Measurements from ENCODE around the gene BAHCC1.

Gene BAHCC1

DNA sequence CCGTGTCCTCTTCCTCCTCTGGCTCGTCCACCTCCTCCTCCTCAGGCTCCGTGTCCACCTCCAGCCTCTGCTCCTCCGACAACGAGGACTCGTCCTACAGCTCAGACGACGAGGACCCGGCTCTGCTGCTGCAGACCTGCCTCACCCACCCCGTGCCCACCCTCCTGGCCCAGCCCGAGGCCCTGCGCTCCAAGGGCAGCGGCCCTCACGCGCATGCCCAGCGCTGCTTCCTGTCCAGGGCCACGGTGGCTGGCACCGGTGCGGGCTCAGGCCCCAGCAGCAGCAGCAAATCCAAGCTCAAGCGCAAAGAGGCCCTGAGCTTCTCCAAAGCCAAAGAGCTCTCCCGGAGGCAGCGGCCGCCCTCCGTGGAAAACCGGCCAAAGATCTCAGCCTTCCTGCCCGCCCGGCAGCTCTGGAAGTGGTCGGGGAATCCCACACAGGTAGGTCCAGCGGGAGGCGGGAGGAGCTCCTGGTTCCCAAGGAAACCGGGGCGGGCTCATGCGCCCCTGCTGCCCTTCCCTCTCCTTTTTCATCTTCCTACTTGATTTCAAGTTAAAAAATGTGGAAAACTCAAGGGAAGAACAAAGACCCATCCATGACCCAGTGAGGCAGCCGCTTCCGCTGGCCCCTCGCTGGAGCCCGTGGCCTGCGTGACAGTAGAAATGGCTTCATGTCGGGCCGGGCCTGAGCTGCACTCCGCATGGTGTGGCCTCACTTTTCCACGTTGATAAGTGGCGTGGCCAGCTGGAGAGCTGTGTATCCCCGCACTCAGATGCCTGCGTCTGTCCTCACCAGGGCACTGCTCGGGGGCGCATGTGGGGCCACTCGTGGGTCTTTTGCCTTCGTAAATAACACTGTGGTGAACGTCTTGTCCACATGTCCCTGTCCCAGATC, 66.6 kb downstream of the BAHCC1 start:
- DNase-seq (ENCODE audit: low spot score): no peak

DNA sequence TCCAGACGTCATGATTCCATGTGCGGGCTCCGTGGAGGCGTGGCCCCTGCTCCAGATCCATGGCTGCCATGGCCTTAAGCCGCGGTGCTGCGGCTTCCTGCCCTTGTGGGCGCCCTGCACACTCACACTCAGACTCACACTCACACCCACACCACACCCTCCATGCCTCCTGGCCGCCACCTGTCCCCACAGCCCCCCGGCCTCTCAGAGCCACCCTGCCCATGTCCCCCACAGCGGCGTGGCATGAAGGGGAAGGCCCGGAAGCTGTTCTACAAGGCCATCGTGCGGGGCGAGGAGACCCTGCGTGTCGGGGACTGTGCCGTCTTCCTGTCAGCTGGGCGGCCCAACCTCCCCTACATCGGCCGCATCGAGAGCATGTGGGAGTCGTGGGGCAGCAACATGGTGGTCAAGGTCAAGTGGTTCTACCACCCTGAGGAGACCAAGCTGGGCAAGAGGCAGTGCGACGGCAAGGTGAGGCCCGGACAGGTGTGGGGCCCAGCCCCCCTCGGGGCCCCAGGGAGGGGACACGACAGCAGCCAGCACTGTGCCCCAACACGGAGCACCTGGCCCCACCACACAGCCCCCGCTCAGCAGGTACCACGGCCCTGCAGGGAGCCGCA, 67.4 kb downstream of the BAHCC1 start:
- DNase-seq (ENCODE audit: low spot score): no peak

DNA sequence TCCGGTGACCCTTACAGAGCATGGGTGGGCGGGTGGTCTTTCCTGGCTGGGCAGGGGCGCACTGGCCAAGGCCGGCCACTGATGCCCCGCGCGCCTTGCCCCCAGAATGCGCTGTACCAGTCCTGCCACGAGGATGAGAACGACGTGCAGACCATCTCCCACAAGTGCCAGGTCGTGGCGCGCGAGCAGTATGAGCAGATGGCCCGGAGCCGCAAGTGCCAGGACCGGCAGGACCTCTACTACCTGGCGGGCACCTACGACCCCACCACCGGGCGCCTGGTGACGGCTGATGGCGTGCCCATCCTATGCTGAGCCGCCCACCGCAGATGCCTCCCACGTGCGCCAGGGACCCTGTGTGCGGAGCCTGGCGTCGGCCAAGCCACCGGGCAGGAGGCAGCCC, 68.2 kb downstream of the BAHCC1 start:
- DNase-seq (ENCODE audit: low spot score): no peak

DNA sequence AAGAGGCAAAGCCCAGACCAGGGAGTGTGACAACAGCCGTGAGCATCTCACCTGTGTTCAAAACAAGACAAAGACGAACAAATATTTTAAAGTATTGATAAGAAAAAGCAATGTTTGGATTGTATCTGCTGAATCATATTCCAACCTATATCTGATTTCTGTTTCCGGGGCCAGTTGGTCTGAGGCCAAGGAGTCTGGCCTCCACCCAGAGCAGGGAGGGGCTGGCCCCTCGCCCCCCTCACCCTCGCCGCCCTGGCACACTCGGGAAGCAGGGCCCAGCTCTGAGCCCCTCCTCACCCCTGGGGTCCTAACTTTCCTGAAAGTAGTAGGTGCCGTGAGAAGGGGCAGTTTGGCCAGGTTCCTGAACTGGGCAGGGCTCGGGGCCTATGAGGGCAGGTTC, 69.3 kb downstream of the BAHCC1 start:
- no peak for DNase-seq (ENCODE audit: low spot score)

DNA sequence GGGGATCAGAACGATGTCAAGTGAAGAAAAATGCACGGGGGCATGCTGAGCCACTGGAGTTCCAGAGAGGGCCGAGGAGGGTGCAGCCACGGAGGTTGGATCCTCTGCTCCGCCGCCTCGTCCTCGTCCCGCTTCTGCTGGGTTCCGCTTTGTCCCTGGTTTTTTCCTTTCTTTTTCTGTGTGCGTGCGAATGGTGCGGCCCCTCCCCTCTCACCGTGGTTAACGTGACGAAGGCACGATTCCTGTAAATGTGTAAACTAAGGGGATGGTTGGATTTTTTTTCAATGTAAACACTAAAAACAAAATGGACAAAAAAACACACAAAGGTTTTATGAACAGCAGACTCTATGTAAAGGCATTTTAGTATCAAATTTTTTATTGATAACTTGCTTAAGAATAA, 70.7 kb downstream of the BAHCC1 start:
- no peak for DNase-seq (ENCODE audit: low spot score)

DNA sequence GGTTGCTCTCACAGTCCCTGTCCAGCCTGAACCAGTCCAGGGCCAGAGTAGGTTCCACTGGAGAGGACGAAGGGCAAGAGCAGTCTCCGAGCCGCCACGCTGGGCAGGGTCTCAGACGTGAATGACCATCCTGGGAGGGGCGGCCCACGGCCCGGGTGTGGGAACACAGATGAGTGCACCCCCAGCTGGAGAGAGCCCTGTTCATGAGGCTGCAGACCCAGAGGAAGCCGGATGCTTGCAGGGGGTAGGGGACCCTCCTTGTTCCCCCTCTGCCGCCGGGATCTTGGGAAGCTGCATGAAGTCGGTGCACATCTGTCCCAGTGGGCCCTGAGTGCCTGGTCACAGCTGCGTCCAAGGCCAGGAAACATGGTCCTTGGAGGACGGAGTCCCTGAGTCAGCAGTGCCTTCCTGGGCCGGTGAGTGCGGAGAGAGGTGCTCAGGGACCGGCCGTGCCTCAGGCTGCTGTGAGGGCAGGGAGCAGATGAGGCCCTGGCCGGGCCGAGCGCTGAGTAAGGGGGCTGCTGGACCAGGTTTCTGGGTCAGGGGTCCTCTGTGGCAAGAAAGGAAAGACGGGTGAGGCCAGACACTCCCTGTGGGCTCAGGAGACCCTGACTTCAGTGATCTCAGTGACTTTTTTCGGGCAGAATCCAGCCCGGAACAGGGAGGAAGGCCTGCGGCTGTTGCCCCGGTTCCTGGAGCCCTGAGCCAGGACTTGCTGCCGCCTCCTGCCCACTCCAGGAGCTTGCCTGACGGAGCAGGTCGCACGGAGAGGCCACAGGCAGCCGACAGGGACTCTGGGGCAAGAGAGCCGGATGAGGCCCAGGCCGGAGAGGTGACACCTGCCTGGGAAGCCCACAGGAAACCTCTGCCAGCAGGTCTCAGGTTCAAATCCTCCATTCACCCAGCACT, 71.6 kb downstream of the BAHCC1 start:
- DNase-seq (ENCODE audit: low spot score): no peak

DNA sequence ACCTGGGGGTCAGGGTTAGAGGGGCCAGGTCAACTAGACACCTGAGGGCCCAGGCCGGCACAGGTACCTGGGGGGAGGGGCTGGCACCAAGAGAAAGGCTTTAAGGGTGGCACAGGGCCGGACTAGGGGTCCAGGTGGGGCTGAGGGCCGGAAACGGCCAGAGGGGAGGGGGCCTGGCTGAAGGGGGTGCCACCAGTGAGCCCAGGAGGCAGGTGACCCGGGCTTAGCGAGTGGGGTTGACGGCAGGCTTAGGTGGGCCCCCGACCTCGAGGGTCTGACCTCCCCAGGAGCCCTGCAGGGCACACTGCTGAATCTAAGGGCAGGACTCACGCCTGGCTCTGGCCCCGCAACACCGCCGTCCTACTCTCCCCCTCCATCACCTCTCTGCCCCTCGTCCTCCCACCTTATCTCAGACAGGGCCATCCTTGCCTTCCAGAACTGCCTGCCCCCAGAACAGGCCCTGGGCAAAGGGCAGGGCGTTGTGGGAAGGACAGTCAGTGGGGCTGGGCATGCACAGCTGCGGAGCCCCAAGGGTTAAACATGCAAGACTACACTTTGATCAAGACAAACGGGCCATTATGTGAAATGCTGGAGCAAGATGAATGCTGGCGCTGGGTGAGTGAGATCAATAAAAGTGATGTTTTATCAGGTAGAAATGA, 73.0 kb downstream of the BAHCC1 start:
- DNase-seq (ENCODE audit: low spot score): no peak

DNA sequence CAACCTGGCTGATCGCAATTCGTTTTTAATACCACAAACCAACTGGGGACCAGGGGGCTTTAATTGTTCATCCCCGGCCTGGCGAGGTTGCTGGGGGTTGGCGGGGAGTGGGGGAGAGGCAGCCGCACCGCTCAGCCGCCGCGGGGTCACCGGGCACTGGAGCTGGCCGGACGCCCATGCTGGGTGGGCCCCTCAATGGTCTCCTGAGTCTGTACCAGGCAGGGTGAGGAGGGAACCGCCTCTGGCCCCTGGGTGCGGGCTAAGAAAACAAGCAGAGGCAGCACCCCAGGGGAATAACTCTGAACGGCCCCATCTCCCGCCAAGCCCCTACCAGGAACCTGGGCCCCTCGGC, 73.5 kb downstream of the BAHCC1 start:
- no peak for DNase-seq (ENCODE audit: low spot score)

DNA sequence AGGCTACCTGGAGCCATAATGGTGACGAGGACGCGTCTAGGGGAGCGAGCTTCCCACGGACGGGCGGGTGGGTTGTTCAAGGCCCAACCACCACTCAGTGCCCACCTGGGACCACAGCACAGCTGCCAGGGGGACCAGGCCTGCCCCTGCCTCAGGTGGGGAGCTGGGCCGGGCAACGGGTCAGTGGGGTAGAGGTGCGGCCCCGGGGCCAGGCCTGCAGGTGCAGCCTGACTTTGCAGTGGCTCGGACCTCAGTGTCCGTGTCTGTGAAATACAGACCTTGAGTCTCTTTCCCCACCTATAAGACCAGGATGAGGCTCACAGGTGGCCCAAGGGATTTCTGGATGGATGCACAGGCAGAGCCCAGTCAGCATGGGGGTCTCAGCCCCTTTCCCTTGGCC, 74.0 kb downstream of the BAHCC1 start:
- no peak for DNase-seq (ENCODE audit: low spot score)

DNA sequence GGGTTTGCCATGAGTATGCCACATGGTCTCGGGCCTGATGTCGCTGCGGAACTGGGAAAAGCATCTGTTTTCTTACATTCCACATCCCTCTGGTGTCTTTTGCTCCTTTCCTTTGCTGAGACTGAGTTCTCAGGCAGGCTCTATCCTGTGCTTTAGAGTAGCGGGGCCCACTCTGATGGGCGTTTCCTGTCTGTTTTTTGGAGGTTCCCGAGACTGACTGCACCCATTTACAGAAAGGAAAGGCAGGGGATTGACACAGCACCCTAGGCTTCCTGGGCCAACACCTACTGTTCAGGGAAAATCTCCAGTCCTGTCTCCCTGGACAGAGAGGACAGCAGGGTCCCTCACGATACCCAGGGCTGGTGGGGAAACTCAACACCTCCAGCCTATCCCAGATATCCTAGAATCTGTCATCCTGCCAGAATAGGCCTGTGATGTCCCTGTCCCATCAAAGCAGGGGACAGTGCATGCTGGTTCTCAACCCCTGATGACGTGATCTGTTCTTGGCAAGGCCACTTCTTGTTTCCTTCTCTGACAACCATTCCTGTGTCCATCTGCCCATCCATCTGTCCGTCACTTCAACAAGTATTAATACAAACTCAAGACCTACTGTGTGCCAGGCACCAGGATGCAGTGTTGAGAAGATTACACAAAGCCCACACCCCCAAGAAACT, 75.2 kb downstream of the BAHCC1 start:
- DNase-seq (ENCODE audit: low spot score): no peak

DNA sequence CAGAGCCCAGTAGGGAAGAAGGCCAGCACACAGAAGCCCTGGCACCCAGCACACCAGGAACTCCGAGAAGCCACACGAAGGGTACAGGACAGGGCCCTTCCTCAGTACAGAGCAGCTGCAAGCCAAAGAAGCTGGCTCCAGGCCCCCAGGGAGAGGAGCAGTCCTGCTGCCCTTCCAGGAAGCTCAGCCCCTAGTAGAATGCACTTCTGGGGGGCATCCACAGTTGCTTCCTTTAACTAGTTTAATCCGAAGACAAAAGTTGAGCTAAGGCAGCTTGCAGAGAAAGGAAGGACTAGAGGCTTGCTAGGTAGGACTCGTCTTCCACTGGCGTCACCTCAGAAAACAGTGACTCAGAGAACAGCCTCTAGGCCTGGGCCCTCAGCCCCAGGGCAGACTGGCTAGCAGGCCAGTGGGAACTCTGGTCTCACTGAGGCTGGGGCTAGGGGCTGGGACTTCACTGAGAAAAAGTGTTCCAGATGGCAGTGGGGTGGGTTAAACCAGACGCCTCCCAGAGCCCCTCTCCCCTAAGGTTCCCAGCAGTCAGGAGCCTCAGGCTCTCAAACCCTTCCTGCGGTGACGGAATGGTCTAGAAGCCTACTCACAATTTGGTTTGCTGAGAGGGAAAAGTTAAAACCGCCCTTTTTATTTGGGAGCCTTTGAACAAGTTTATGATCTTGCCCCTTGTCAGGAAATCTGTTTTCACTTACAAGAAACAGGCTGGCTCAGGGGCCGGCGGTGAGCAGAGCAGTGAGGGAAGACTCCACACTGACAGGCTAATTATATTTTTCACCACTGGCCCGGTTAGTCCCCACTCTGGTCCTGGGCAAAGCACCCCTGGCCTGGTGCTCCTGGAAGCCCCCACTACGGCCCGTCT, 75.9 kb downstream of the BAHCC1 start:
- no peak for DNase-seq (ENCODE audit: low spot score)

DNA sequence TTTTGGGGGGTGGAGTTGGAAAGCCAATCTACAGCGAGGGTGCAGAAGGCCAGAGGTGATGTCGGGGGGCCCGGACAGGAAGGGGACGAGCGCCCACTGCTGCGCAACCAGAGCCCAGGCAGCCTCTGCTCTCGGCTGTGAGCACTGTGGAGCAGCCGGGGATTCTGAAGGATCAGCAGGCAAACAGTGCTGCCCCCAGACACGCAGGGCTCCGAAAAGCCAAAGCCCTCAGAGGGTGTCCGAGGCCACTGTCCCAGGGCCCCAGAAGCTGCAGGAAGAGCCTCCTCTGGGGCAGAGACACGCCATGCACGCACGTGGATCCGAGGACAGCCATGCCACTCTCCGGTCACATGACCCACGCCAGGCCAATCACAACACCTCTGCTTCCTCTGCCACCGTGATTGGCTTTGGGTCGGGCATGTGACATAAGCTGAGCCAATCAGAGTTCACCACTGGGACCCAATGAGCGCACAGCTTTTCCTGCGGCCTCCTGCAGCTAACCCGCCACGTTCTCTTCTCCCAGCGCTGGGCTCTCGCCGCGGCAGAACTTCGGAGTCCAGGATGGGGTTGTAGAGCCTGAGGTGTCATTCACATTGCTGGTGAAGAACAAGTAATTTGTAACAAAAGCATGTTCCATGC, 76.7 kb downstream of the BAHCC1 start:
- DNase-seq (ENCODE audit: low spot score): peak; percentile 15

DNA sequence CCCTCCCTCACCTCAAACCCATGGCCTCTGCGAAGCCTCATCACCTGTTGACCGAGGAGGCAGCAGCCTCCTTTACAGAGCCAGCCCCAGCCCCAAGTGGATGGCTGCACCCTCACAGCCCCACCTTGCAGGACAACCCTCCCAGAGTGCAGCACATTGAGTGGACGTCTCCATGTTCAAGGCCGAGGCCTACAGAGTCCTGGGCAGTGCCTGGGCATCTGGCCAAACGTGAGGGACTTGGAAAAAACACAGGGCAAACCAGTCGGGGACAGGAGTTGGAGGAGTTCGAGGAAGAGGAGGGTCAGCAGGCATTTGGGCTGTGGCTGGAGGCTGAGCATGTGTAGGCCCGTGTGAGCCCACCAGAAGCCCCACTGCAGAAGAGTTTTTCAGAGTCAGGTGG, 77.8 kb downstream of the BAHCC1 start:
- no peak for DNase-seq (ENCODE audit: low spot score)

DNA sequence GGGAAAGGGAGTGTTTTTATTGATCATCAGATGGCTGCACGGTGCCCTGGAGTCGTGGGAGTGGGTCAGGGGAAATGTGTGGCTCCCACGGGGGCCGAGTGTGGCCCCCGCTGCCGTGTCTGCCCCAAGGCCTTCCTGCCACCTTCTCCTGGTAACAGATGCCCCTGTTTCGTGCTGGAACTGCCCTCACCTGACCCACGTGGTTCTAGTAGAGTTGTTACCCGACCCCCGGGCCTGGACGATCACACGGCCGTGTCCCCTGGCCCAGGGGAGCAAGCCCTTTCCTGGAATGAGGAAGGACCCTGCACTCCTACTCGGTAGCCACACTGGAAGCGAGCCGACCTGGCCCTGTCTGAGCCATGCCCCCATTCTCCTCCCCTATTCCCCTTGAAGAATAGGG, 79.7 kb downstream of the BAHCC1 start:
- no peak for DNase-seq (ENCODE audit: low spot score)

DNA sequence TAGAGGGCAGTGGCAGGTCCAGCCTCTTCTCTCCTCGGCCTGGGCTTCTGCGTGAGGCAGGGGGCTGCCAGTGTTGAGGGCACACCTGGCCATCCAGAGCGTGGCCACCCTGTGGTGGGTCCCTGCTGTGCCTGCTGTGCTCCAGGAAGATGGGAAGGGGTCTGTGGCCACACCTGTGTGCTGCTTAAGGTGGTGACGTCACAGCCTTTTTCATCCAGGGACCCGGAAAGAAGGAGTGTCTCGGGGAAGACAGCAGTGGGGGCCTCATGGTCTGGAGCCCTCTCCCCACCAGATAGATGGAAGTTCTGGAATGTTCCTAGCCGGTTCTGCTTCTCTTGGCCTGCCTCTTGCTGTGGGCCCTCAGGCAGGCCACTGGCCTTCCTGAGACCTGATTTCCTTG, 80.8 kb downstream of the BAHCC1 start:
- DNase-seq (ENCODE audit: low spot score): no peak

DNA sequence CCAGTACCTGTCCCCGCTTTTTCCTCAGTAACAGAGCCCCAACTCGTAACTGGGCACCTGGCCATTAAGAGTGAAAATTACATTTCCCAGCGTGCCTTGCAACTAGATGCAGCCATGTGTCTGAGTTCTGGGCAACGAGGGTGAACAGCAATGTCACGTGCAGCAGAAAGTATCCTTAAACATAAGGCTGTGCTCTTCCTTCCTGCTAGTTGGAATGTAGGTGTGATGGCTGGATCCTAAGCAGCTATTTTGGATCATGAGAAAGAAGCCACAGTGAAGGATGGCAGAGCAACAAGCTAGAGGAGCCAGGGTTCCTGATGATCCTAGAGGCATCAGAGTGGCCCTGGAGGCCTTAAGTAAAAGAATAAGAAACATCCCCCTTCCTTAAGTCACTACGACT, 81.4 kb downstream of the BAHCC1 start:
- no peak for DNase-seq (ENCODE audit: low spot score)

DNA sequence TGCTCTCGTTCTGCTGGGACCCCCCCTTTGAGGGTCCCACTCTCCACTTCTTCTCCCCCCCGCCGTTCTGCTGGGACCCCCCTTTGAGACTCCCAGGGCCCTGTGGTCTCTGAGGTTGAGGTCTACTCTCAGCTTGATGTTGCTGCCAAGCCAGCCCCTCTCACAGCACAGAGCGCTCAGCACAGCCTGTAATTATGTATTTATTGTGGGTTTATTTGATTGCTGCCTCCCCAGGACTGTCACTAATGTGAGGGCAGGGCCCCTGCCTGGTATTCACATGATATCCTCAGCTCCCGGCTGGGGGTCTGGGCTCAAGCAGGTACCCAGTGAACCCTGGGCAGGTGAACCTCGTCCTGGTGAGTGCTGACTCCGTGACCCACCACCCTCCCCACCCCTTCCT, 81.9 kb downstream of the BAHCC1 start:
- no peak for DNase-seq (ENCODE audit: low spot score)

DNA sequence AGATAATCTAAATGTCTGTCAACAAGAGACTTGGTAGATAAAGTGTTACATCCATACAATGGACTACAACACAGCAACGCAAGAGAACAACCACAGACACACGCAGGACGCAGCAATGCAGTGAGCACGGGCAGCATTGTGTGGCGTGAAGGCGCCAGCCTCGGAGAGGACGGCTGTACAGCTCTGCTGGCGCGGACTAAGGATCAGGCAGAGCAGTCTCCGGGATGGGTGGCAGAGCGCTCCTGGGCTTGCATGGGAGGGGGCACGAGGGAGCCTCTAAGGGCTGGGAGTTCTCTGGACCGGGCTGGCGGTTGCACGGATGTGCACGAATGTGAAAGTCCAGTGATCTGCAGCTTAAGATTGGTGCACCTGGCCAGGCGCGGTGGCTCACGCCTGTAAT, 82.9 kb downstream of the BAHCC1 start:
- no peak for DNase-seq (ENCODE audit: low spot score)

DNA sequence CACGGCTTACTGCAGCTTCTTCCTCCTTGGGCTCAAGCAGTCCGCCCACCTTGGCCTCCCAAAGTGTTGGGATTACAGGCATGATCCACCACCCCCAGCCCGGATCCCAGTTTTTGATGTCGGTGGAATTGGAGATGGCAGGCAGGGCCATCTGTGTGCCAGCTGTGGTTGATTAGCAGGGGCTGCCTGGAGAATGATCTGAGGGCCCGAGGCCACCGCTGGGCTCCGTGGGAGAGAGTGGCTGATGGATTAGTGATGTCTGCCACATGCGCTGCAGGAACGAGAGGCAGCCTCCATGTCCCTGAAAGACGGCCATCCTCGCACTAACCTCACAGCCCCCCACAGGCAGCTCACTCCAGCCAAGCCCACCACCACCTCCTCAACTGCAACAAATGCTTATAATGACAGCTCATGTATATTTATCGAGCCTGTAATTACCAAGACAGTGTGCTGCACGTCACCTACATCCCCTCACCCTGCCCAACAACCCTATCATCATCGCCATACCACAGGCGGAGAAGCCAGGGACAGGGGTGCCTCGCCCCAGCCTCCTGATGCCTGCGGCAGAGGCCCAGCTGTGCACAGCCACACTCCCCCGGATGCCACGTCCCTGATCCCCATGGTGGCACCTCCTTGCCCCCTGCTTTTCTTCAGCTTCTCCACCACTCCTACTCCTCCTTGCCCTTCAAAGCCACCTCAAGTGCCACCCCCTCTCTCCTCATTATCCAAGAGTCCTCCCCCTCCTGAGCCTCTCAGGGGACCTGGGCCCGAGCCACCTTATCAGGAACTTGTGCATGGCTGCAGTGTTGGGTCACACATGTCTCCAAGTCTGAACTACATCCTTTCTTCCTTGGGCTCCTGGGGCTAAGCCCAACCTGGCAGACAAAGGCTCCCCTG, 84.2 kb downstream of the BAHCC1 start:
- no peak for DNase-seq (ENCODE audit: low spot score)
